HEK293 (cell line): ENCODE results near the gene RHBDD1.

Experiments used
- GLIS1 ChIP-seq: fragments of 450-650 bp; formaldehyde crosslinking; IDR thresholded peaks from 2 replicates; pipeline ENCODE4 v1.5.1; 2016; ENCODE audit warnings: missing biosample characterization, missing genetic modification characterization
- ZNF280D ChIP-seq: fragments of 450-650 bp; formaldehyde crosslinking; IDR thresholded peaks from 2 replicates; pipeline ENCODE4 v1.5.1; 2016; ENCODE audit warnings: missing biosample characterization, missing genetic modification characterization
- ZNF37A ChIP-seq: fragments of 450-650 bp; IDR thresholded peaks from 2 replicates; pipeline ENCODE4 v1.5.1; 2018; ENCODE audit warnings: missing biosample characterization, missing genetic modification characterization
- ZNF416 ChIP-seq: fragments of 450-650 bp; formaldehyde crosslinking; IDR thresholded peaks from 2 replicates; pipeline ENCODE4 v1.5.1; 2016; ENCODE audit warnings: missing biosample characterization, missing genetic modification characterization
- TF ChIP-seq, protein P1 (sequence below): fragments of 450-650 bp; formaldehyde crosslinking; IDR thresholded peaks from 2 replicates; pipeline ENCODE4 v1.5.1; 2016; ENCODE audit warnings: missing biosample characterization, missing genetic modification characterization
- TF ChIP-seq, protein P2 (sequence below): fragments of 450-650 bp; formaldehyde crosslinking; IDR thresholded peaks from 2 replicates; pipeline ENCODE4 v1.5.1; 2016; ENCODE audit warnings: missing biosample characterization, missing genetic modification characterization
- TF ChIP-seq, protein P3 (sequence below): fragments of 450-650 bp; formaldehyde crosslinking; conservative IDR thresholded peaks from 2 replicates; pipeline ENCODE4 v1.5.1; 2016; ENCODE audit warnings: low read depth, missing biosample characterization, missing genetic modification characterization
- TF ChIP-seq, protein P4 (sequence below): fragments of 450-650 bp; formaldehyde crosslinking; IDR thresholded peaks from 2 replicates; pipeline ENCODE4 v1.5.1; 2016; ENCODE audit warnings: missing biosample characterization, missing genetic modification characterization

DNA sequence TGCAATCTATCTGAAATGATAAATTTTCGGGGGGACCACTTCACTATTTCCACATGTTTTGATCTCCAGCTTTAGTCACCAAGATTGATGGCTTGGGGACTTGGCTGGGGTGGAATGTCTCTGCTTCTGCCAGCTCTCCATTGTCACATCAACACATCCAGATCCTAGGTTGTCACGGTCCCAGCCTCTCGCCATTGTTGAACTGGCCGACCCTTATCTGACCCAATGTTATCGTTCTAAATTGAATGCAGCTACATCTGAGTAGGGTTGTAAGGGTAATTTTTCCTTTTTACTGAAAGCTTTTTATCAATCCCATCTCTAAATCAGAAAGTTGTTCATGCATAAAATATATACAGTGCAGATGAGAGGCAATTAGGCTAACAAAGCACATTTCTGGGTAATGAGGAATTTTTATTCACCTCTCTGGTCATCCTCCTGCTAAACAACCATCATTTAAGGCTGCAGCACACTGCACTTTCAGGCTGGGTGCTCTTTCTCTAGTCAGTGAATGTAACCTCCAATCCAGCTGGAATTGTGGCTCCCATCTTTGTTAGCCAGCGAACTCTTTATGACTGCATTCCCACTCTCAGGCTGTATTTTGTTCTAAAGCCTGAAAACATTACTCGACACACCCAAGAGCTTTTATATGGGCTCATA is 200.0 kb downstream of the RHBDD1 start:
- TF ChIP-seq ZNF280D = no peak
- TF ChIP-seq ZNF416 (tag by site-specific recombination) = no peak
- TF ChIP-seq, protein P1, sequence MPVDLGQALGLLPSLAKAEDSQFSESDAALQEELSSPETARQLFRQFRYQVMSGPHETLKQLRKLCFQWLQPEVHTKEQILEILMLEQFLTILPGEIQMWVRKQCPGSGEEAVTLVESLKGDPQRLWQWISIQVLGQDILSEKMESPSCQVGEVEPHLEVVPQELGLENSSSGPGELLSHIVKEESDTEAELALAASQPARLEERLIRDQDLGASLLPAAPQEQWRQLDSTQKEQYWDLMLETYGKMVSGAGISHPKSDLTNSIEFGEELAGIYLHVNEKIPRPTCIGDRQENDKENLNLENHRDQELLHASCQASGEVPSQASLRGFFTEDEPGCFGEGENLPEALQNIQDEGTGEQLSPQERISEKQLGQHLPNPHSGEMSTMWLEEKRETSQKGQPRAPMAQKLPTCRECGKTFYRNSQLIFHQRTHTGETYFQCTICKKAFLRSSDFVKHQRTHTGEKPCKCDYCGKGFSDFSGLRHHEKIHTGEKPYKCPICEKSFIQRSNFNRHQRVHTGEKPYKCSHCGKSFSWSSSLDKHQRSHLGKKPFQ = no peak
- TF ChIP-seq, protein P2, sequence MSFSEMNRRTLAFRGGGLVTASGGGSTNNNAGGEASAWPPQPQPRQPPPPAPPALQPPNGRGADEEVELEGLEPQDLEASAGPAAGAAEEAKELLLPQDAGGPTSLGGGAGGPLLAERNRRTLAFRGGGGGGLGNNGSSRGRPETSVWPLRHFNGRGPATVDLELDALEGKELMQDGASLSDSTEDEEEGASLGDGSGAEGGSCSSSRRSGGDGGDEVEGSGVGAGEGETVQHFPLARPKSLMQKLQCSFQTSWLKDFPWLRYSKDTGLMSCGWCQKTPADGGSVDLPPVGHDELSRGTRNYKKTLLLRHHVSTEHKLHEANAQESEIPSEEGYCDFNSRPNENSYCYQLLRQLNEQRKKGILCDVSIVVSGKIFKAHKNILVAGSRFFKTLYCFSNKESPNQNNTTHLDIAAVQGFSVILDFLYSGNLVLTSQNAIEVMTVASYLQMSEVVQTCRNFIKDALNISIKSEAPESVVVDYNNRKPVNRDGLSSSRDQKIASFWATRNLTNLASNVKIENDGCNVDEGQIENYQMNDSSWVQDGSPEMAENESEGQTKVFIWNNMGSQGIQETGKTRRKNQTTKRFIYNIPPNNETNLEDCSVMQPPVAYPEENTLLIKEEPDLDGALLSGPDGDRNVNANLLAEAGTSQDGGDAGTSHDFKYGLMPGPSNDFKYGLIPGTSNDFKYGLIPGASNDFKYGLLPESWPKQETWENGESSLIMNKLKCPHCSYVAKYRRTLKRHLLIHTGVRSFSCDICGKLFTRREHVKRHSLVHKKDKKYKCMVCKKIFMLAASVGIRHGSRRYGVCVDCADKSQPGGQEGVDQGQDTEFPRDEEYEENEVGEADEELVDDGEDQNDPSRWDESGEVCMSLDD (tag by site-specific recombination) = no peak
- TF ChIP-seq, protein P3, sequence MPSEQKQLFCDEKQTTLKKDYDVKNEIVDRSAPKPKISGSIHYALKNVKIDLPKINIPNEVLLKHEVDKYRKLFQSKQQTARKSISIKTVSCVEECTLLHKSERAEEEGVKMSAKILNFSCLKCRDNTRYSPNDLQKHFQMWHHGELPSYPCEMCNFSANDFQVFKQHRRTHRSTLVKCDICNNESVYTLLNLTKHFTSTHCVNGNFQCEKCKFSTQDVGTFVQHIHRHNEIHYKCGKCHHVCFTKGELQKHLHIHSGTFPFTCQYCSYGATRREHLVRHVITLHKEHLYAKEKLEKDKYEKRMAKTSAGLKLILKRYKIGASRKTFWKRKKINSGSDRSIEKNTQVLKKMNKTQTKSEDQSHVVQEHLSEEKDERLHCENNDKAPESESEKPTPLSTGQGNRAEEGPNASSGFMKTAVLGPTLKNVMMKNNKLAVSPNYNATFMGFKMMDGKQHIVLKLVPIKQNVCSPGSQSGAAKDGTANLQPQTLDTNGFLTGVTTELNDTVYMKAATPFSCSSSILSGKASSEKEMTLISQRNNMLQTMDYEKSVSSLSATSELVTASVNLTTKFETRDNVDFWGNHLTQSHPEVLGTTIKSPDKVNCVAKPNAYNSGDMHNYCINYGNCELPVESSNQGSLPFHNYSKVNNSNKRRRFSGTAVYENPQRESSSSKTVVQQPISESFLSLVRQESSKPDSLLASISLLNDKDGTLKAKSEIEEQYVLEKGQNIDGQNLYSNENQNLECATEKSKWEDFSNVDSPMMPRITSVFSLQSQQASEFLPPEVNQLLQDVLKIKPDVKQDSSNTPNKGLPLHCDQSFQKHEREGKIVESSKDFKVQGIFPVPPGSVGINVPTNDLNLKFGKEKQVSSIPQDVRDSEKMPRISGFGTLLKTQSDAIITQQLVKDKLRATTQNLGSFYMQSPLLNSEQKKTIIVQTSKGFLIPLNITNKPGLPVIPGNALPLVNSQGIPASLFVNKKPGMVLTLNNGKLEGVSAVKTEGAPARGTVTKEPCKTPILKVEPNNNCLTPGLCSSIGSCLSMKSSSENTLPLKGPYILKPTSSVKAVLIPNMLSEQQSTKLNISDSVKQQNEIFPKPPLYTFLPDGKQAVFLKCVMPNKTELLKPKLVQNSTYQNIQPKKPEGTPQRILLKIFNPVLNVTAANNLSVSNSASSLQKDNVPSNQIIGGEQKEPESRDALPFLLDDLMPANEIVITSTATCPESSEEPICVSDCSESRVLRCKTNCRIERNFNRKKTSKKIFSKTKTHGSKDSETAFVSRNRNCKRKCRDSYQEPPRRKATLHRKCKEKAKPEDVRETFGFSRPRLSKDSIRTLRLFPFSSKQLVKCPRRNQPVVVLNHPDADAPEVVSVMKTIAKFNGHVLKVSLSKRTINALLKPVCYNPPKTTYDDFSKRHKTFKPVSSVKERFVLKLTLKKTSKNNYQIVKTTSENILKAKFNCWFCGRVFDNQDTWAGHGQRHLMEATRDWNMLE = no peak
- no peak for TF ChIP-seq ZNF37A (tag by site-specific recombination)
- TF ChIP-seq, protein P4, sequence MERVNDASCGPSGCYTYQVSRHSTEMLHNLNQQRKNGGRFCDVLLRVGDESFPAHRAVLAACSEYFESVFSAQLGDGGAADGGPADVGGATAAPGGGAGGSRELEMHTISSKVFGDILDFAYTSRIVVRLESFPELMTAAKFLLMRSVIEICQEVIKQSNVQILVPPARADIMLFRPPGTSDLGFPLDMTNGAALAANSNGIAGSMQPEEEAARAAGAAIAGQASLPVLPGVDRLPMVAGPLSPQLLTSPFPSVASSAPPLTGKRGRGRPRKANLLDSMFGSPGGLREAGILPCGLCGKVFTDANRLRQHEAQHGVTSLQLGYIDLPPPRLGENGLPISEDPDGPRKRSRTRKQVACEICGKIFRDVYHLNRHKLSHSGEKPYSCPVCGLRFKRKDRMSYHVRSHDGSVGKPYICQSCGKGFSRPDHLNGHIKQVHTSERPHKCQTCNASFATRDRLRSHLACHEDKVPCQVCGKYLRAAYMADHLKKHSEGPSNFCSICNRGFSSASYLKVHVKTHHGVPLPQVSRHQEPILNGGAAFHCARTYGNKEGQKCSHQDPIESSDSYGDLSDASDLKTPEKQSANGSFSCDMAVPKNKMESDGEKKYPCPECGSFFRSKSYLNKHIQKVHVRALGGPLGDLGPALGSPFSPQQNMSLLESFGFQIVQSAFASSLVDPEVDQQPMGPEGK (tag by site-specific recombination) = no peak
- no peak for TF ChIP-seq GLIS1 (tag by site-specific recombination)
